ENCODE measurements around the gene ALOXE3.
"Not testable (repeated sequence)": the region's sequence is repeated elsewhere in the genome, so short reads cannot be mapped to it uniquely, and the experiment has no call there.

The ALOXE3 gene

DNA sequence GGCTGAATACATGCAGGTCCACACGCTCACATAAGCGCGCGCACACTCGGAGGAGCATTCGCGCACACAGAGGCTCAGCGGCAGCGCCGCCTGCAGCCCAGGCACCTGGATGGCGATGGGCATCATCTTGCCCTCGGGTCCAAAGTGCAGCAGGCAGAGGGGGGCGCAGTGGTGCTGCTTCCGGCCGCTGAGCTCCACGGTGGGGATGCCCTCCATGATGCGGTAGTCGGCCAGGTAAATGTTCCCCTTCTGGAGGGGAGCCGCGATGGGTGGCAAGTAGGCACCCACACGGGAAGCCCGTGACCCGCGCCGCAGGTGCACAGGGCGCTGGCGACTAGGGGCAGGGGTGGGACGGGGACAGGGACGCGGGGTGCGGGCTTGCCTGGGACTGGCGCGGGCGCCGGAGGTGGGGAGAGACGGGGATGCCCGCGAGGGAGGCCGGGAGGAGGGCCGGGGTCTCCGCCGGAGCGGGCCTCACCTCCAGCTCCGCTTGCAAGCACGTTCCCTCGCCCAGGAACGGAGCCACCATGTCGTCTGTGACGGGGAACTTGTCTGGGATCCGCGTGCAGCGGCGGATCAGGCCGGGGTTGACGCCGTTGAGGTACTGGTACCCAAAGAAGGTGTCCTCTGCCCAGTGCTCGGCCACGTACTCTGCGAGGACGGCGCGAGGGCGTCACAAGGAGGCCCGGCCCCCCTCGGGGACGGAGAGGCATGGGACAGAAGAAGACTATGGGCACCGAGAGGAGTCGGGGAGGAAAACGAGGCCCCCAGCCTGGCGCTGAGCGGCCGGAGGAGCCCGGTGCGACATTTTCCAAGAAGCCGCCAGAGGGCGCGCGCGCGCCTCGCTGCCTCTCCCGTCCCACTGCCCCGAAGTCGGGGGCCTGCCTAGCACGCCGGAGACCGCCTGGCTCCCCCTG lies 38.8 kb downstream of the ALOXE3 start:
- DNase-seq (ENCODE audit: extremely low read depth, low read depth) = no peak
- TF ChIP-seq, protein P1, sequence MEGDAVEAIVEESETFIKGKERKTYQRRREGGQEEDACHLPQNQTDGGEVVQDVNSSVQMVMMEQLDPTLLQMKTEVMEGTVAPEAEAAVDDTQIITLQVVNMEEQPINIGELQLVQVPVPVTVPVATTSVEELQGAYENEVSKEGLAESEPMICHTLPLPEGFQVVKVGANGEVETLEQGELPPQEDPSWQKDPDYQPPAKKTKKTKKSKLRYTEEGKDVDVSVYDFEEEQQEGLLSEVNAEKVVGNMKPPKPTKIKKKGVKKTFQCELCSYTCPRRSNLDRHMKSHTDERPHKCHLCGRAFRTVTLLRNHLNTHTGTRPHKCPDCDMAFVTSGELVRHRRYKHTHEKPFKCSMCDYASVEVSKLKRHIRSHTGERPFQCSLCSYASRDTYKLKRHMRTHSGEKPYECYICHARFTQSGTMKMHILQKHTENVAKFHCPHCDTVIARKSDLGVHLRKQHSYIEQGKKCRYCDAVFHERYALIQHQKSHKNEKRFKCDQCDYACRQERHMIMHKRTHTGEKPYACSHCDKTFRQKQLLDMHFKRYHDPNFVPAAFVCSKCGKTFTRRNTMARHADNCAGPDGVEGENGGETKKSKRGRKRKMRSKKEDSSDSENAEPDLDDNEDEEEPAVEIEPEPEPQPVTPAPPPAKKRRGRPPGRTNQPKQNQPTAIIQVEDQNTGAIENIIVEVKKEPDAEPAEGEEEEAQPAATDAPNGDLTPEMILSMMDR (IDR thresholded peaks at IDR 0.05; ENCODE audit: low read depth, low read length, missing control alignments) = peak; percentile 81
- H3K4me3 ChIP-seq (replicated peaks; ENCODE audit: low read depth, low read length) = peak overlapping the region; percentile 30

DNA sequence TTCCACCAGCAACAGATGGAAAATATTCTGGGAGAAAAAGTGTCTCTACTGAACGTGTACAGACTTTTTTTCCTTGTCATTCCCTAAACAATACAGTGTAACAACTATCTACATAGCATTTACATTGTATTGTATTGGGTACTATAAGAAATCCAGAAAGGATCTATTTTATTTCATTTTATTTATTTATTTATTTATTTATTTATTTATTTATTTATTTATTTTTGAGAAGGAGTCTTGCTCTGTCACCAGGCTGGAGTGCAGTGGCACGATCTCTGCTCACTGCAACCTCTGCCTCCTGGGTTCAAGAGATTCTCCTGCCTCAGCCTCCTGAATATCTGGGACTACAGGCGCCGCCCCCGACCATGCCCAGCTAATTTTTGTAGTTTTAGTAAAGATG lies 40.4 kb downstream of the ALOXE3 start:
- H3K4me3 ChIP-seq (replicated peaks; ENCODE audit: low read depth, low read length); DNase-seq (ENCODE audit: extremely low read depth, low read depth): not testable (repeated sequence)

DNA sequence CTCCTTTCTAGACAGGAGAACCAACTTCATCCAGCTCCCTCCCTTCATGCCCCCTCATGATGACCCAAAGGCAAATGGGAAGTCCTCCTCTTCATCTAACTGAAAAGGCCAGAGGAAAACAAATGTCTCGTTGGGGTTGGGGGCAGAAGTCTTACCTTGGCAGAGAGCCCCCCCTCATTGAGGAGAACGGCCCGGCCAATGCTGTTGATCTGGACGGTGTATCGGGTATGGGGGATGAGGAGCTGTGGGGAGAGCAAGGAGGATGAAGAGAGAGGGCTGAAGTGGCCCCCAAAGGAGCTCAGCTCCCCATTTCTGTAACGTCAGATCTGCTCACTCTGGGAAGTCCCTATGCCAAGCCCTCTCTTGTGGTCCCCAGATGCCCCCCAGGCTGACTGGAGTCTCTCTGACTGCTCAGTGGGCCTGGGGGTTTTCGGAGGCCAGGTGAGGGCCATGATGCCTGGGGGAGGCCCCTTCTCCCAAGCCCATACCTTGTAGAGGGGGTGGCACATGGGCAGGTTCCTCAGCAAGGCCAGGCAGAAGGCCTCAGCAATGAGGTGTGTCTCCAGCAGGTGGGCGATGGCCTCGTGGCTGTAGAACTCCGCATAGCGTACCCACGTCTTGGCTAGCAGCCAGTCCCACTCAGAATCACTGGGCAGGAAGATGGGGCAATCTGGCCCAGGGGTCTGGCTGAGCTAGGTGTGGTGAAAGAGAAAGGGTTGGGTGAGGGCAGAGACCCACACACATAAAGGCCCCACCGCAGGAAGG lies 41.6 kb downstream of the ALOXE3 start:
- H3K4me3 ChIP-seq (replicated peaks; ENCODE audit: low read depth, low read length) = no peak overlapping the region
- TF ChIP-seq, protein P1 (IDR thresholded peaks at IDR 0.05; ENCODE audit: low read depth, low read length, missing control alignments) = no peak
- DNase-seq (ENCODE audit: extremely low read depth, low read depth) = no peak

DNA sequence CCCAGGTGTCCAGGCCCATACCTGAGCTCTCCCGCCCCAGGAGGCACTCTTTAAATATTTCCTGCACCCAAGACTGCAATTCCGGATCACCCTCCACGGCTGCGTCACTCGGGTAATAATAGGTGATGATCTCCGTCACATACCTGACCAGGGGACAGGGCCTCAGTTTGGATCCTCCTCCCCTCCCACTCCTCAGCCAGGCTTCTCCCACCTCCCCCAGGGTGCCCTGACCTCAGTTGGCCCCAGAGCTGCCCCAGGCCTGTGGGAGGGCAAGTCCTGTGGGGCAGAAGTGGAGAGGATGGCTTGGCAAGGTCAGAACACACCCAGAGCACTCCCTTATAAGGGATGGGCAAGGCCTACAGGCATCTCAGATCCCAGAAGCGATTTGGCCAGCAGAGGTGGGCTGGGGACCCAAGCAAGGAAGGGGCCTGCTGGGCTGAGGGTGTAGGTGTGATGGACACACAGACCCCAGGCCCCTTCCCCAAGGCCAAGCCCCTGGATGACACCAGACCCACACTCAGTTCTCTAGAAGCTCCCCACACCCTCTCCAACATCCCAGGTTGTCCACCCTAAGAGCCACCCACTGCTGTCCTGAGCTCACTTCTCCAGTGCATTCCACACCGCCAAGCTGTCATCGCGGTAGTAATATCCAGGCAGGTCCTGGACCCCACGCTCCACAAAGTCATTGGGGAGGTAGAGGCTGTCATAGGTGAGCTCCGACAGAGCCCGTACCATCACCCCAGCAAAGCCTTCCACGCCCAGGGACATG lies 42.6 kb downstream of the ALOXE3 start:
- no peak overlapping the region for H3K4me3 ChIP-seq (replicated peaks; ENCODE audit: low read depth, low read length)
- TF ChIP-seq, protein P1 (IDR thresholded peaks at IDR 0.05; ENCODE audit: low read depth, low read length, missing control alignments) = no peak
- no peak for DNase-seq (ENCODE audit: extremely low read depth, low read depth)

- no peak overlapping the region for H3K4me3 ChIP-seq (replicated peaks; ENCODE audit: low read depth, low read length)
- TF ChIP-seq, protein P1 (IDR thresholded peaks at IDR 0.05; ENCODE audit: low read depth, low read length, missing control alignments) = no peak
- no peak for DNase-seq (ENCODE audit: extremely low read depth, low read depth)
Observed at GRCh38 chr17:8075081-8075480, 43.2 kb downstream of the ALOXE3 start.

DNA sequence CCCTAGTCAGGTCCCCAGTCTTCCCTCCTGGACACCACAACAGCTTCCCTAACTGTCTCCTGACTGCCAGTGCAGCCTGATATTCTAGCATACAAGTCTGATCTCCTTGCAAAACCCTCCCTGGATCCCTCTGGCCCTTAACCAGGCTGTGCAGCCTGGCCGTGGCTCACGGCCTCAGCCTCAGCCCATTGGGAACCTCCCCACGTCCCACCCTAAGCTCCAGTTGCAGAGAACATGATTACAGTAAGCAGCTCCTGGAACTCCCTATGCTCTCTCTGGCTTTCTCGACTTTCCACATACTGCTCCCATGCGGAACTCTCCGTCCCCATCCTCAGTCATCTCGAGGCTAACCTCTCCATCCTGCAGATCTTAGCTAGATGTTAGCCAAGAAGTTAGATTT lies 43.8 kb downstream of the ALOXE3 start:
- H3K4me3 ChIP-seq (replicated peaks; ENCODE audit: low read depth, low read length) = no peak overlapping the region
- TF ChIP-seq, protein P1 (IDR thresholded peaks at IDR 0.05; ENCODE audit: low read depth, low read length, missing control alignments) = no peak
- DNase-seq (ENCODE audit: extremely low read depth, low read depth) = no peak

Measured in HFF-Myc (cell line).